HepG2 (cell line): Measurements from ENCODE around the gene P4HA1. TPM values are rescaled to one million over a fixed set of nuclear protein-coding genes. Genes with fewer than 3 reads are reported as not detected.

Source experiments
- MIER2 ChIP-seq: IDR thresholded peaks from 2 replicates; pipeline ENCODE4 v1.6.1; 2016; ENCODE audit warnings: missing biosample characterization, missing genetic modification reagents
- PAX8 ChIP-seq: sonication (generic); formaldehyde crosslinking; IDR thresholded peaks from 2 replicates; pipeline ENCODE4 v1.8.0; 2022; ENCODE audit warnings: mild to moderate bottlenecking, missing genetic modification reagents, borderline replicate concordance
- PHF21A ChIP-seq: sonication (generic); formaldehyde crosslinking; IDR thresholded peaks from 2 replicates; pipeline ENCODE4 v1.5.0; 2020; ENCODE audit warnings: mild to moderate bottlenecking, missing genetic modification reagents
- PRDM10 ChIP-seq: sonication (generic); formaldehyde crosslinking; IDR thresholded peaks from 2 replicates; pipeline ENCODE4 v1.4.0; 2020; ENCODE audit warnings: low read depth, missing genetic modification reagents
- RARA ChIP-seq: IDR thresholded peaks from 2 replicates; pipeline ENCODE4 v1.6.1; 2016; ENCODE audit warnings: missing genetic modification reagents, missing compliant biosample characterization
- RELA ChIP-seq: sonication (generic); formaldehyde crosslinking; IDR thresholded peaks from 2 replicates; pipeline ENCODE4 v1.4.0; 2020; ENCODE audit warnings: missing genetic modification reagents
- YY1 ChIP-seq: IDR thresholded peaks from 2 replicates; pipeline ENCODE4 v1.6.1; 2011; ENCODE audit warnings: low read length, low read depth, moderate library complexity, mild to moderate bottlenecking; ENCODE audit not compliant: insufficient read depth, insufficient replicate concordance
- ZBED4 ChIP-seq: sonication (generic); formaldehyde crosslinking; IDR thresholded peaks from 2 replicates; pipeline ENCODE4 v1.4.0; 2020; ENCODE audit warnings: missing genetic modification reagents, borderline replicate concordance
- ZNF24 ChIP-seq: fragments of 450-650 bp; IDR thresholded peaks from 2 replicates; pipeline ENCODE4 v1.6.1; 2017; ENCODE audit warnings: antibody characterized with exemption, mild to moderate bottlenecking
- ZNF367 ChIP-seq: sonication (generic); formaldehyde crosslinking; IDR thresholded peaks from 2 replicates; pipeline ENCODE4 v1.4.0; 2020; ENCODE audit warnings: missing genetic modification reagents, borderline replicate concordance
- ZNF574 ChIP-seq: sonication (generic); formaldehyde crosslinking; IDR thresholded peaks from 2 replicates; pipeline ENCODE4 v1.4.0; 2020; ENCODE audit warnings: missing genetic modification reagents
- ZNF589 ChIP-seq: sonication (generic); formaldehyde crosslinking; conservative IDR thresholded peaks from 2 replicates; pipeline ENCODE4 v1.8.0; 2022; ENCODE audit warnings: mild to moderate bottlenecking, moderate library complexity, missing genetic modification reagents
- ZNF607 ChIP-seq: sonication (generic); formaldehyde crosslinking; IDR thresholded peaks from 2 replicates; pipeline ENCODE4 v1.5.1; 2020; ENCODE audit warnings: missing genetic modification reagents, mild to moderate bottlenecking, borderline replicate concordance
- ZNF761 ChIP-seq: sonication (generic); formaldehyde crosslinking; conservative IDR thresholded peaks from 2 replicates; pipeline ENCODE4 v1.4.0; 2020; ENCODE audit warnings: mild to moderate bottlenecking, missing genetic modification reagents
- ZNF766 ChIP-seq: sonication (generic); formaldehyde crosslinking; IDR thresholded peaks from 2 replicates; pipeline ENCODE4 v1.5.0; 2020; ENCODE audit warnings: missing genetic modification reagents, borderline replicate concordance
- polyA plus RNA-seq, 8 experiments: library from polyadenylated mRNA; depleted of rRNA in 3 of 8; stranded (reverse) in 7 of 8; unstranded in 1 of 8; fragments of >200 nt; fragmentation: Illumina TruSeq in 4 of 8; extraction: Trizol in 4 of 8; gene quantifications; 2 replicates each; pipeline versions ENCODE4 v1.2.1 to v1.2.3, GENCODE V29; 2011 to 2016; ENCODE audit warnings: low read depth in 4 of 8, missing spikeins in 1 of 8, mixed read lengths in 1 of 8; ENCODE audit not compliant: insufficient read depth in 1 of 8
- total RNA-seq, 5 experiments: library from RNA; depleted of rRNA; stranded (reverse); fragments of >200 nt; fragmentation: Illumina TruSeq; extraction: Trizol; gene quantifications; 2 replicates each; pipeline ENCODE4 v1.2.3, GENCODE V29; 2016; ENCODE audit warnings: low read depth in 1 of 5

P4HA1 gene
- total and polyA plus RNA-seq, 2 of the 13 experiments (the other 11 are each of a cell fraction or from before 2014, with no cell fraction given): 63.1 to 196 TPM

- TF ChIP-seq PRDM10 (peak; percentile 53; the same call in 1 of the 2 replicates), YY1 (peak; percentile 86), ZBED4 (CRISPR knock-in tag) (peak; percentile 51; the same call in 1 of the 2 replicates), ZNF367 (CRISPR knock-in tag) (0 out of 2 replicates have a peak, but pooled peaks have one; percentile 29), RELA (CRISPR knock-in tag) (peak; percentile 74), ZNF766 (CRISPR knock-in tag) (peak; percentile 61; the same call in 1 of the 2 replicates), PHF21A (CRISPR knock-in tag) (peak; percentile 92), MIER2 (CRISPR knock-in tag) (peak; percentile 70; the same call in 1 of the 2 replicates), PAX8 (CRISPR knock-in tag) (no peak; the same call in 1 of the 2 replicates), ZNF607 (CRISPR knock-in tag) (no peak), ZNF761 (CRISPR knock-in tag) (peak; percentile 71), ZNF589 (CRISPR knock-in tag) (no peak; the same call in 1 of the 2 replicates), ZNF574 (CRISPR knock-in tag) (peak; percentile 78), RARA (peak; percentile 42), ZNF24 (no peak)
Measured at GRCh38 chr10:73096449-73097304, at the start of gene P4HA1 (continued).
